ENCODE measurements around the gene CAPZA1. TPM values are rescaled to one million over a fixed set of nuclear protein-coding genes. Genes with fewer than 3 reads are reported as not detected.

The CAPZA1 gene
- total RNA-seq, 4 donors from 2014 or later = 65.7 to 93.7 (median 84.1) TPM

GRCh38 chr1:112686417-112686816 is 66.8 kb downstream of the CAPZA1 start:
- 55 to 72% methylated on average over 2 to 3 of the region's 3 CpGs for WGBS, 2 donors (ENCODE audit: low coverage in 1 of 2)
- ATAC-seq = no peak

GRCh38 chr1:112686835-112687234 is 67.2 kb downstream of the CAPZA1 start:
- WGBS, 2 donors (ENCODE audit: low coverage in 1 of 2) = 80 to 89% methylated on average over 1 to 4 of the region's 4 CpGs
- TF ChIP-seq POLR2A (IDR thresholded peaks at IDR 0.05) = no peak
- TF ChIP-seq CTCF (IDR thresholded peaks at IDR 0.05) = no peak
- TF ChIP-seq EP300 (IDR thresholded peaks at IDR 0.05) = no peak
- TF ChIP-seq POLR2AphosphoS5 (IDR thresholded peaks at IDR 0.05) = no peak
- Histone ChIP-seq H3K9me3 (no peaks in the 10 kb centered on the region), H3K4me1 (peaks cover 0 to 22% (median 4%) of the 10 kb centered on the region in 3 donors), H3K36me3 (peaks cover 0 to 43% of the 10 kb centered on the region in 2 donors), H3K27me3 (no peaks in the 10 kb centered on the region), H3K27ac (no peak overlapping the region), H3K4me3 (no peak overlapping the region)
- ATAC-seq = no peak

More at GRCh38 chr1:112686417-112686816, 66.8 kb downstream of the CAPZA1 start:
- Histone ChIP-seq H3K9me3 (no peaks in the 10 kb centered on the region), H3K4me1 (peaks cover 0 to 22% (median 4%) of the 10 kb centered on the region in 3 donors), H3K27ac (no peak overlapping the region), H3K27me3 (no peaks in the 10 kb centered on the region), H3K4me3 (no peak overlapping the region), H3K36me3 (peaks cover 0 to 38% of the 10 kb centered on the region in 2 donors)
- TF ChIP-seq POLR2AphosphoS5 (IDR thresholded peaks at IDR 0.05) (no peak), POLR2A (IDR thresholded peaks at IDR 0.05) (no peak), CTCF (IDR thresholded peaks at IDR 0.05) (no peak), EP300 (IDR thresholded peaks at IDR 0.05) (no peak)

- peak overlapping the region in 3 of 4 donors; percentile 11 to 62 (median 58) for H3K27ac ChIP-seq
- no peak for ATAC-seq
- no peaks in the 10 kb centered on the region for H3K27me3 ChIP-seq
- WGBS, 2 donors (ENCODE audit: low coverage in 1 of 2) = 74 to 89% methylated on average over 3 of the region's 4 CpGs
- peaks cover 0 to 48% of the 10 kb centered on the region in 2 donors for H3K36me3 ChIP-seq
- no peaks in the 10 kb centered on the region for H3K9me3 ChIP-seq
- no peak for TF ChIP-seq EP300 (IDR thresholded peaks at IDR 0.05)
- no peak for TF ChIP-seq POLR2AphosphoS5 (IDR thresholded peaks at IDR 0.05)
- TF ChIP-seq CTCF (IDR thresholded peaks at IDR 0.05) = no peak
- H3K4me1 ChIP-seq = peaks cover 0 to 22% (median 4%) of the 10 kb centered on the region in 3 donors
- no peak overlapping the region for H3K4me3 ChIP-seq
Measured at GRCh38 chr1:112687361-112687760, 67.7 kb downstream of the CAPZA1 start.

GRCh38 chr1:112687785-112688496 is 68.3 kb downstream of the CAPZA1 start:
- WGBS, 2 donors (ENCODE audit: low coverage in 1 of 2) = 81 to 83% methylated on average over 4 to 9 of the region's 13 CpGs
- Histone ChIP-seq H3K9me3 (no peaks in the 10 kb centered on the region), H3K4me3 (no peak overlapping the region), H3K4me1 (peaks cover 0 to 22% (median 4%) of the 10 kb centered on the region in 3 donors), H3K27ac (peak overlapping the region in 3 of 4 donors; percentile 11 to 62 (median 58)), H3K27me3 (no peaks in the 10 kb centered on the region), H3K36me3 (peaks cover 0 to 54% of the 10 kb centered on the region in 2 donors)
- TF ChIP-seq EP300 (IDR thresholded peaks at IDR 0.05) = no peak
- TF ChIP-seq POLR2A (IDR thresholded peaks at IDR 0.05) = no peak
- TF ChIP-seq CTCF (IDR thresholded peaks at IDR 0.05) = no peak
- no peak for TF ChIP-seq POLR2AphosphoS5 (IDR thresholded peaks at IDR 0.05)
- ATAC-seq = no peak

GRCh38 chr1:112688781-112689193 is 69.2 kb downstream of the CAPZA1 start:
- ATAC-seq = peak; percentile 54
- no peak overlapping the region for H3K4me3 ChIP-seq
- 61 to 76% methylated on average over 4 to 11 of the region's 13 CpGs for WGBS, 2 donors (ENCODE audit: low coverage in 1 of 2)
- peak overlapping the region in 3 of 4 donors; percentile 11 to 62 (median 58) for H3K27ac ChIP-seq
- H3K4me1 ChIP-seq = peaks cover 0 to 22% (median 4%) of the 10 kb centered on the region in 3 donors
- TF ChIP-seq POLR2AphosphoS5 (IDR thresholded peaks at IDR 0.05) (no peak), EP300 (IDR thresholded peaks at IDR 0.05) (no peak)
- H3K9me3 ChIP-seq = no peaks in the 10 kb centered on the region
- peaks cover 0 to 62% of the 10 kb centered on the region in 2 donors for H3K36me3 ChIP-seq
- H3K27me3 ChIP-seq = no peaks in the 10 kb centered on the region

Measured in gastroesophageal sphincter (tissue), 4 donors.